ENCODE measurements around the gene TAF9. TPM values are rescaled to one million over a fixed set of nuclear protein-coding genes. Genes with fewer than 3 reads are reported as not detected.

Gene TAF9
- total and polyA plus RNA-seq, 2 experiments from 2014 or later, result 65.1 to 146 TPM

GRCh38 chr5:69343083-69343482 lies 26.2 kb downstream of the TAF9 start:
- no peak overlapping the region for H3K4me3 ChIP-seq
- H3F3A ChIP-seq (replicated peaks; ENCODE audit: low read depth), result no peaks in the 10 kb centered on the region
- H3K4me1 Mint-ChIP-seq, result no peaks in the 10 kb centered on the region
- no peaks in the 10 kb centered on the region for H3K27me3 ChIP-seq (ENCODE audit: insufficient read depth)
- H3K27ac Mint-ChIP-seq, result no peak overlapping the region
- H3K4me2 ChIP-seq, result no peak overlapping the region
- H3K36me3 Mint-ChIP-seq (ENCODE audit: low read depth), result no peaks in the 10 kb centered on the region
- H3K4me1 ChIP-seq (ENCODE audit: insufficient read depth), result no peaks in the 10 kb centered on the region
- no peak overlapping the region for H3K4me3 Mint-ChIP-seq
- no peaks in the 10 kb centered on the region for H4K20me1 ChIP-seq (replicated peaks; ENCODE audit: insufficient read depth)
- H3K36me3 ChIP-seq (ENCODE audit: insufficient read depth), result no peaks in the 10 kb centered on the region
- TF ChIP-seq EZH2phosphoT487 (IDR thresholded peaks at IDR 0.05; ENCODE audit: unreplicated experiment) (no peak), REST (IDR thresholded peaks at IDR 0.05; ENCODE audit: unreplicated experiment) (no peak), POLR2AphosphoS5 (IDR thresholded peaks at IDR 0.05; ENCODE audit: low read depth) (no peak), CTCF (conservative IDR thresholded peaks at IDR 0.05; ENCODE audit: low read depth in 2 of 2) (no peak), EZH2 (IDR thresholded peaks at IDR 0.05; ENCODE audit: low read depth, unreplicated experiment) (no peak)
- DNase-seq (ENCODE audit: low spot score), result no peak
- no peak for ATAC-seq
- H3K9me3 Mint-ChIP-seq, result no peaks in the 10 kb centered on the region
- H3K79me2 ChIP-seq (replicated peaks; ENCODE audit: insufficient read depth), result no peaks in the 10 kb centered on the region
- no peaks in the 10 kb centered on the region for H3K27me3 Mint-ChIP-seq (ENCODE audit: insufficient read depth, low read depth, poor library complexity)
- H3K27ac ChIP-seq (ENCODE audit: low read depth), result no peak overlapping the region
- no peak overlapping the region for H2AFZ ChIP-seq
- no peaks in the 10 kb centered on the region for H3K9me2 ChIP-seq (ENCODE audit: insufficient read depth)

GRCh38 chr5:69341520-69342161 lies 27.7 kb downstream of the TAF9 start:
- no peaks in the 10 kb centered on the region for H3K27me3 ChIP-seq (ENCODE audit: insufficient read depth)
- no peaks in the 10 kb centered on the region for H4K20me1 ChIP-seq (replicated peaks; ENCODE audit: insufficient read depth)
- H3K4me1 ChIP-seq (ENCODE audit: insufficient read depth), result no peaks in the 10 kb centered on the region
- H3F3A ChIP-seq (replicated peaks; ENCODE audit: low read depth), result no peaks in the 10 kb centered on the region
- TF ChIP-seq ETS1 (IDR thresholded peaks at IDR 0.05) (no peak), POLR2AphosphoS5 (IDR thresholded peaks at IDR 0.05; ENCODE audit: low read depth) (no peak)
- no peaks in the 10 kb centered on the region for H3K9me3 Mint-ChIP-seq
- no peaks in the 10 kb centered on the region for H3K4me1 Mint-ChIP-seq
- no peak for DNase-seq (ENCODE audit: low spot score)
- H3K27ac Mint-ChIP-seq, result no peak overlapping the region
- H3K79me2 ChIP-seq (replicated peaks; ENCODE audit: insufficient read depth), result no peaks in the 10 kb centered on the region
- H3K36me3 Mint-ChIP-seq (ENCODE audit: low read depth), result no peaks in the 10 kb centered on the region
- H3K4me3 ChIP-seq, result no peak overlapping the region
- ATAC-seq, result no peak
- no peak overlapping the region for H3K4me3 Mint-ChIP-seq
- H2AFZ ChIP-seq, result no peak overlapping the region
- no peak overlapping the region for H3K4me2 ChIP-seq
- H3K9me2 ChIP-seq (ENCODE audit: insufficient read depth), result no peaks in the 10 kb centered on the region
- no peaks in the 10 kb centered on the region for H3K27me3 Mint-ChIP-seq (ENCODE audit: insufficient read depth, low read depth, poor library complexity)
- no peaks in the 10 kb centered on the region for H3K36me3 ChIP-seq (ENCODE audit: insufficient read depth)
- H3K27ac ChIP-seq (ENCODE audit: low read depth), result no peak overlapping the region

Data from GM23338 (cell line).